Measurements from ENCODE around the gene CA4. TPM values are rescaled to one million over a fixed set of nuclear protein-coding genes. Genes with fewer than 3 reads are reported as not detected.
A peak's percentile ranks its signal among the peaks of the same experiment; 100 is the strongest.
"Not testable (repeated sequence)": the region's sequence is repeated elsewhere in the genome, so short reads cannot be mapped to it uniquely, and the experiment has no call there.

The CA4 gene
- total RNA-seq, 5 donors from 2014 or later (not counting 1 experiment from before 2014, with no cell fraction given) = not detected

DNA sequence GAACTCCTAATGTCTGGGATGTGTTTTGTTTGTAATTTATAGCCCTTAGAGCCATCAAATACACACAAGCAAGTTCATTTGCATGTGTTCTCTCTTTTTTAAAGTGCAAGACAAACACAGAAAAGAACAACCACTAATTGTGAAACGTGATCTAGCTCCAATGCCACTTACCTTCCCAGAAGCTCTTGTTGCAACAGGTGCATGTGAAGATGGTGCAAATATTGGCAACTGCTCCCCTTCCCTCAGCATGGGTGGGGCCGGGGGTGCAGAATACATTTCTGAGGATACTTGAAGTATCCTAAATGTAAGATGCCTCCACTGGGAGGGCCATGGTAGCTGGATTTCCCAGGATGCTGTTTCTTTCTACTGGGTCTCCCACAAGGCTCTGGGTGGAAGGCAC lies 28.4 kb downstream of the CA4 start:
- H3K9me3 Mint-ChIP-seq; H3K4me1 Mint-ChIP-seq; POLR2A ChIA-PET; H3K4me3 Mint-ChIP-seq; H3K9me3 ChIP-seq; H3K4me1 ChIP-seq (ENCODE audit: control insufficient read depth in 1 of 2, extremely low read depth in 1 of 2, insufficient read depth in 2 of 2, low read length in 2 of 2); H3K27me3 Mint-ChIP-seq; H3K27ac ChIP-seq (ENCODE audit: low read length); H3K27me3 ChIP-seq (replicated peaks in 1 of 2; ENCODE audit: control insufficient read depth in 2 of 2, extremely low read depth in 1 of 2, insufficient read depth in 2 of 2, low read length in 1 of 2); CTCF ChIA-PET; H3K27ac Mint-ChIP-seq; DNase-seq; ATAC-seq (replicated peaks in 1 of 4); H3K4me3 ChIP-seq (ENCODE audit: control insufficient read depth in 1 of 2, extremely low read depth in 1 of 2, low read length in 1 of 2): not testable (repeated sequence)
- peaks cover 32% of the 10 kb centered on the region for H3K36me3 Mint-ChIP-seq
- WGBS (ENCODE audit: insufficient coverage) = no CpG with 5 or more reads among the region's 2 CpGs
- peaks cover 0 to 20% of the 10 kb centered on the region in 2 donors for H3K36me3 ChIP-seq (ENCODE audit: control insufficient read depth in 2 of 2, extremely low read depth in 1 of 2, insufficient read depth in 1 of 2, low read length in 1 of 2)

DNA sequence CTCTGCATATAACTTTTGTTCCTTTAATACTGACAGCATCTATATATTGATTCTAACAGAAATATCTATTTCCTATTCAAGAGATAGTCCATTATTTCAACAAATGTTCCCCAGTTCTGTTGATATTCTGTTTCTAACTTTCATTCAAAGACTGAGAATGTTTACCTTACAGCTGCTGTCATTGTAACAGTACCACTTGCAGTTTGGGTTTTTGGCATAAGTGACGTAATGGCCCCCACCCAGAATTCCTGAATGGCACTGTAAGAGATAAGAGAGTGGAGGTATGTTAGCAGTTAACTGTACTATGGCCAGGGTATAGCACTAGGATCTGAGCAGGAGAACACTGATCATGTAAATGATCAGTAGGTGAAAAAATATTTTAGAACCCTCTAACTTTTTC lies 30.6 kb downstream of the CA4 start:
- H3K27ac Mint-ChIP-seq; H3K9me3 Mint-ChIP-seq; H3K4me1 Mint-ChIP-seq; H3K4me1 ChIP-seq (ENCODE audit: control insufficient read depth in 1 of 2, extremely low read depth in 1 of 2, insufficient read depth in 2 of 2, low read length in 2 of 2); H3K27ac ChIP-seq (ENCODE audit: low read length); CTCF ChIA-PET; DNase-seq; POLR2A ChIA-PET; H3K27me3 ChIP-seq (replicated peaks in 1 of 2; ENCODE audit: control insufficient read depth in 2 of 2, extremely low read depth in 1 of 2, insufficient read depth in 2 of 2, low read length in 1 of 2); H3K4me3 Mint-ChIP-seq; ATAC-seq (replicated peaks in 1 of 4); H3K9me3 ChIP-seq; H3K4me3 ChIP-seq (ENCODE audit: control insufficient read depth in 1 of 2, extremely low read depth in 1 of 2, low read length in 1 of 2); H3K27me3 Mint-ChIP-seq: not testable (repeated sequence)
- peaks cover 45% of the 10 kb centered on the region for H3K36me3 Mint-ChIP-seq
- peaks cover 0 to 32% of the 10 kb centered on the region in 2 donors for H3K36me3 ChIP-seq (ENCODE audit: control insufficient read depth in 2 of 2, extremely low read depth in 1 of 2, insufficient read depth in 1 of 2, low read length in 1 of 2)
- no CpG with 5 or more reads among the region's 1 CpG for WGBS (ENCODE audit: insufficient coverage)

DNA sequence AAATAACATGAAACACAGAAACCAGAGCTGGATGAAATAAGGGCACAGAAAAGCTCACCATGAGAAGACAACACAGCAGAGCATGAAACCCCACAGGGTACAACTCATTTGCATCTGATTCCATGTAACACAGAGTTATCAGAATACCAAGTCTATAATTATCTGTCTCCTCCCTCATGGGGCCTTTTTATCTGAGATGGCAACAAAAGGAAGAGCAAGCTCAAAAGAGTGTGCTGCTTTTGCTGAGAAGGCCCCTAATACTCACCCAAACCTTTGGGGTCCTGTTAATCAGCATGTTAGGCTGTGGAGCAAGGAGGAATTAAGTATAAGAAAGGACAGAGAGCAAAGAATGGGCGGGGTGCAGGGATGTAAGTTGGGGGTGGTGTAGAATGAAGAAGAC lies 36.6 kb downstream of the CA4 start:
- H3K27me3 ChIP-seq (replicated peaks in 1 of 2; ENCODE audit: control insufficient read depth in 2 of 2, extremely low read depth in 1 of 2, insufficient read depth in 2 of 2, low read length in 1 of 2); DNase-seq; H3K9me3 ChIP-seq; H3K27me3 Mint-ChIP-seq; H3K4me3 Mint-ChIP-seq; H3K27ac ChIP-seq (ENCODE audit: low read length); H3K4me1 Mint-ChIP-seq; H3K4me3 ChIP-seq (ENCODE audit: control insufficient read depth in 1 of 2, extremely low read depth in 1 of 2, low read length in 1 of 2); H3K4me1 ChIP-seq (ENCODE audit: control insufficient read depth in 1 of 2, extremely low read depth in 1 of 2, insufficient read depth in 2 of 2, low read length in 2 of 2); POLR2A ChIA-PET; CTCF ChIA-PET; H3K9me3 Mint-ChIP-seq; ATAC-seq (replicated peaks in 1 of 4): not testable (repeated sequence)
- H3K27ac Mint-ChIP-seq = peak overlapping the region in 1 of 2 donors; percentile 58
- WGBS (ENCODE audit: insufficient coverage) = no CpG with 5 or more reads among the region's 1 CpG
- H3K36me3 ChIP-seq (ENCODE audit: control insufficient read depth in 2 of 2, extremely low read depth in 1 of 2, insufficient read depth in 1 of 2, low read length in 1 of 2) = peaks cover 4 to 58% of the 10 kb centered on the region in 2 donors
- peaks cover 47% of the 10 kb centered on the region for H3K36me3 Mint-ChIP-seq

DNA sequence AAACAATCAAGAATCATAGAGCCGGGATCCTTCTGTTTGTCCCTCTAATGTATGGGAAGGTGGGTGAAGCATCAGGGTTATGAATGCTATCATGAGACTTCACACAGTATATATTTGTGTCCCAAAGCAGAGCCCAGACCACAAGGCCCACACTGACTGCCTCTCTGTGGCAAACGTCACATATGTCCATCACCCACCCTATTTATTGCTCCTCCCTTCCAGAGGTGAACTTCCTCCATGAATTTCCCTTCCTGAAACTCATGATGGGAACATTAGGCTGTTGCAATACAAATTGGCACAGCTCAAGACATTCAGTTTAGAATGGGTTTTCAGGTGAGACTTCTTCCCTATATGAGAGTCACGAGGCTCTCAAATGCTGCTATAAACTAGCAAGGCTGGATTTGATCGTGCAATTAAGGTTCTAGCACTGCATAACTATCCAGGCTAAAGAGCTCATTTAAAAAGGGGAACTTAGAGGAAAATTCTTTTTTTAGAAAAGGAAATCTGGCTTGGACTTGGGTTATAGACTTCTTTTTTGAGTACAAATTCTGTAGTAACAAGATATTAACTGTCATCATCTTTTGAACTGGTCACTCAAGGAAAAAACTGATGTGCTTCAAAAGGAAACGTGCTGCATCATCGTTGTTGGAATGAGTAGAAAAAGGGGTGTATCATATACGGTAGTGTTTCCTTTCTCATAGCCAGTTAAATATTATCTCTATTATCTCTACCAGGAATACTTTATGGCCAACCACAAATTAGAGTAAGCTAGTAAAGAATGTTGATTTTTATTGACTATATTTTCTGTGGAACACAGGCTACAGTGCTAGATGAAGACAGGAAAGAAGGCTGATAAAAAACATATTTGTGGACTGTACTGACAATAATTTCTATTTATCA lies 37.3 kb downstream of the CA4 start:
- DNase-seq; H3K9me3 Mint-ChIP-seq; H3K27me3 Mint-ChIP-seq; H3K27ac ChIP-seq (ENCODE audit: low read length); CTCF ChIA-PET; H3K4me3 Mint-ChIP-seq; H3K4me3 ChIP-seq (ENCODE audit: control insufficient read depth in 1 of 2, extremely low read depth in 1 of 2, low read length in 1 of 2); H3K4me1 ChIP-seq (ENCODE audit: control insufficient read depth in 1 of 2, extremely low read depth in 1 of 2, insufficient read depth in 2 of 2, low read length in 2 of 2); H3K27me3 ChIP-seq (replicated peaks in 1 of 2; ENCODE audit: control insufficient read depth in 2 of 2, extremely low read depth in 1 of 2, insufficient read depth in 2 of 2, low read length in 1 of 2); H3K4me1 Mint-ChIP-seq; H3K9me3 ChIP-seq; ATAC-seq (replicated peaks in 1 of 4): not testable (repeated sequence)
- Mint-ChIP-seq H3K27ac (peak overlapping the region in 1 of 2 donors; percentile 19), H3K36me3 (peaks cover 43% of the 10 kb centered on the region)
- H3K36me3 ChIP-seq (ENCODE audit: control insufficient read depth in 2 of 2, extremely low read depth in 1 of 2, insufficient read depth in 1 of 2, low read length in 1 of 2) = peaks cover 4 to 59% of the 10 kb centered on the region in 2 donors
- WGBS (ENCODE audit: insufficient coverage) = no CpG with 5 or more reads among the region's 7 CpGs
- POLR2A ChIA-PET = interaction anchor here in 1 of 2 donors (0.6 kb wide), 2 partner anchors 851 to 1655 kb away, joined by 3 to 4 read pairs; no protein-coding TSS in a partner anchor

DNA sequence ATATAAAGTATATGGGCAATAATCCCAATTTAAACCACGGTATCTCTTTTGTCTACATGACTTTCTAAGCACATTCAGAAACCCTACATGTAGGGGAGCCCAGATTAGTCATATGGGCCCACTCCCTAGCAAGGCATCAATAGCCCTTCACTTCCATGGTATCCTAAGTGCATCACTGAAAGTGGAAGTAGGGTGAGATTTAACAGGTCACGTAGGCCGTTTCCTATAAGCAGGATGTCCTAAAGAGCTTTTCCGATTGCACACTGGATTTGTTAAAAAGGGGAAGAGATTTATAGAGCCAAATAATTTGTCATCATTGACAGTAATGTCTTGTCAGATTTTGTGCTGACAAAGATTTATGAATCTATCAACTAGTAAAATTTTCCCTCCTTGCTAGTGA lies 39.0 kb downstream of the CA4 start:
- Histone ChIP-seq H3K36me3 (ENCODE audit: control insufficient read depth in 2 of 2, extremely low read depth in 1 of 2, insufficient read depth in 1 of 2, low read length in 1 of 2) (peaks cover 4 to 57% of the 10 kb centered on the region in 2 donors), H3K27ac (ENCODE audit: low read length) (no peak overlapping the region), H3K4me1 (ENCODE audit: control insufficient read depth in 1 of 2, extremely low read depth in 1 of 2, insufficient read depth in 2 of 2, low read length in 2 of 2) (no peaks in the 10 kb centered on the region), H3K27me3 (replicated peaks in 1 of 2; ENCODE audit: control insufficient read depth in 2 of 2, extremely low read depth in 1 of 2, insufficient read depth in 2 of 2, low read length in 1 of 2) (no peaks in the 10 kb centered on the region), H3K9me3 (no peaks in the 10 kb centered on the region), H3K4me3 (ENCODE audit: control insufficient read depth in 1 of 2, extremely low read depth in 1 of 2, low read length in 1 of 2) (no peak overlapping the region)
- no peak for DNase-seq
- no peak overlapping the region for H3K27ac Mint-ChIP-seq
- no peaks in the 10 kb centered on the region for H3K4me1 Mint-ChIP-seq
- POLR2A ChIA-PET = interaction anchor here in 1 of 2 donors (0.7 kb wide), 1 partner anchor 63 kb away, joined by 3 read pairs; no protein-coding TSS in a partner anchor
- CTCF ChIA-PET = no interaction called here
- H3K9me3 Mint-ChIP-seq = no peaks in the 10 kb centered on the region
- no CpG with 5 or more reads among the region's 4 CpGs for WGBS (ENCODE audit: insufficient coverage)
- no peak for ATAC-seq (replicated peaks in 1 of 4)
- peaks cover 46% of the 10 kb centered on the region for H3K36me3 Mint-ChIP-seq
- H3K27me3 Mint-ChIP-seq = no peaks in the 10 kb centered on the region
- no peak overlapping the region for H3K4me3 Mint-ChIP-seq

DNA sequence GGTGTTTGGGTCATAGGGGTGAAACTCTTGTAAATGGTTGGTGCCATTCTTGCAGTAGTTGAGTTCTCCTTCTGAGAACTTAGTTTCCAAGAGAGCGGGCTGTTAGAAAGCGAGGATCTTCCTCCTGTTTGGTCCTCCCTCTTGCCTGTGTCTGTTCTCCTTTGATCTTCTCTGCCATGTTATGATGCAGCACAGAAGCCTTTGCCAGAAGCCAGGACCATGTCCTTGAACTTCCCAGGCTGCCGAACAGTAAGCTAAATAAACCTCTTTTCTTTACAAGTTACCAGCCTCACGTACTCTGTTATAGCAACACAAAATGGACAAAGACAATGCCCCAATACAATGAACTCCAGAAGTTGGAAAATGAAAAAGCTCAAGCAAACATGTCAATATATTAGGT lies 40.3 kb downstream of the CA4 start:
- 100% methylated on average over 1 of the region's 4 CpGs for WGBS (ENCODE audit: insufficient coverage)
- POLR2A ChIA-PET; H3K27me3 ChIP-seq (replicated peaks in 1 of 2; ENCODE audit: control insufficient read depth in 2 of 2, extremely low read depth in 1 of 2, insufficient read depth in 2 of 2, low read length in 1 of 2): not testable (repeated sequence)

More for the DNA sequence above, 40.3 kb downstream of the CA4 start:
- peaks cover 4 to 56% of the 10 kb centered on the region in 2 donors for H3K36me3 ChIP-seq (ENCODE audit: control insufficient read depth in 2 of 2, extremely low read depth in 1 of 2, insufficient read depth in 1 of 2, low read length in 1 of 2)
- DNase-seq; H3K4me1 ChIP-seq (ENCODE audit: control insufficient read depth in 1 of 2, extremely low read depth in 1 of 2, insufficient read depth in 2 of 2, low read length in 2 of 2); ATAC-seq (replicated peaks in 1 of 4); H3K9me3 Mint-ChIP-seq; H3K27ac ChIP-seq (ENCODE audit: low read length); H3K4me1 Mint-ChIP-seq; H3K4me3 ChIP-seq (ENCODE audit: control insufficient read depth in 1 of 2, extremely low read depth in 1 of 2, low read length in 1 of 2); H3K9me3 ChIP-seq; H3K27ac Mint-ChIP-seq; CTCF ChIA-PET; H3K4me3 Mint-ChIP-seq; H3K27me3 Mint-ChIP-seq: not testable (repeated sequence)
- peaks cover 51% of the 10 kb centered on the region for H3K36me3 Mint-ChIP-seq

All from T-cell (primary cell).